ENCODE results near the gene TGM2. TPM values are rescaled to one million over a fixed set of nuclear protein-coding genes. Genes with fewer than 3 reads are reported as not detected.

TGM2 gene
- total and polyA plus RNA-seq, 9 of the 15 experiments (the other 6 are each of a cell fraction or from before 2014, with no cell fraction given): 5.5 to 78.5 (median 37.6) TPM

- CTCF ChIA-PET (ENCODE audit: low intra/inter-chr PET ratio): interaction anchor here (1.0 kb wide), 1 partner anchor 59 kb away, joined by 3 read pairs; no protein-coding TSS in a partner anchor
- TF ChIP-seq KDM1A (IDR thresholded peaks at IDR 0.05) (peak; percentile 88 to 92), SRSF3 (IDR thresholded peaks at IDR 0.05; ENCODE audit: insufficient read depth, low read length) (no peak), ZNF184 (CRISPR knock-in tag; IDR thresholded peaks at IDR 0.05) (no peak), LEF1 (IDR thresholded peaks at IDR 0.05) (no peak), HNRNPUL1 (IDR thresholded peaks at IDR 0.05; ENCODE audit: low read length) (no peak), ZNF140 (CRISPR knock-in tag; IDR thresholded peaks at IDR 0.05) (no peak), TEAD1 (CRISPR knock-in tag; IDR thresholded peaks at IDR 0.05) (no peak), CHD4 (IDR thresholded peaks at IDR 0.05; ENCODE audit: insufficient read depth, insufficient replicate concordance, low read depth, low read length, poor library complexity, severe bottlenecking) (peak; percentile 79)
- TF ChIP-seq, protein P1, sequence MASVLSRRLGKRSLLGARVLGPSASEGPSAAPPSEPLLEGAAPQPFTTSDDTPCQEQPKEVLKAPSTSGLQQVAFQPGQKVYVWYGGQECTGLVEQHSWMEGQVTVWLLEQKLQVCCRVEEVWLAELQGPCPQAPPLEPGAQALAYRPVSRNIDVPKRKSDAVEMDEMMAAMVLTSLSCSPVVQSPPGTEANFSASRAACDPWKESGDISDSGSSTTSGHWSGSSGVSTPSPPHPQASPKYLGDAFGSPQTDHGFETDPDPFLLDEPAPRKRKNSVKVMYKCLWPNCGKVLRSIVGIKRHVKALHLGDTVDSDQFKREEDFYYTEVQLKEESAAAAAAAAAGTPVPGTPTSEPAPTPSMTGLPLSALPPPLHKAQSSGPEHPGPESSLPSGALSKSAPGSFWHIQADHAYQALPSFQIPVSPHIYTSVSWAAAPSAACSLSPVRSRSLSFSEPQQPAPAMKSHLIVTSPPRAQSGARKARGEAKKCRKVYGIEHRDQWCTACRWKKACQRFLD (CRISPR knock-in tag; IDR thresholded peaks at IDR 0.05): no peak
- TF ChIP-seq, protein P2, sequence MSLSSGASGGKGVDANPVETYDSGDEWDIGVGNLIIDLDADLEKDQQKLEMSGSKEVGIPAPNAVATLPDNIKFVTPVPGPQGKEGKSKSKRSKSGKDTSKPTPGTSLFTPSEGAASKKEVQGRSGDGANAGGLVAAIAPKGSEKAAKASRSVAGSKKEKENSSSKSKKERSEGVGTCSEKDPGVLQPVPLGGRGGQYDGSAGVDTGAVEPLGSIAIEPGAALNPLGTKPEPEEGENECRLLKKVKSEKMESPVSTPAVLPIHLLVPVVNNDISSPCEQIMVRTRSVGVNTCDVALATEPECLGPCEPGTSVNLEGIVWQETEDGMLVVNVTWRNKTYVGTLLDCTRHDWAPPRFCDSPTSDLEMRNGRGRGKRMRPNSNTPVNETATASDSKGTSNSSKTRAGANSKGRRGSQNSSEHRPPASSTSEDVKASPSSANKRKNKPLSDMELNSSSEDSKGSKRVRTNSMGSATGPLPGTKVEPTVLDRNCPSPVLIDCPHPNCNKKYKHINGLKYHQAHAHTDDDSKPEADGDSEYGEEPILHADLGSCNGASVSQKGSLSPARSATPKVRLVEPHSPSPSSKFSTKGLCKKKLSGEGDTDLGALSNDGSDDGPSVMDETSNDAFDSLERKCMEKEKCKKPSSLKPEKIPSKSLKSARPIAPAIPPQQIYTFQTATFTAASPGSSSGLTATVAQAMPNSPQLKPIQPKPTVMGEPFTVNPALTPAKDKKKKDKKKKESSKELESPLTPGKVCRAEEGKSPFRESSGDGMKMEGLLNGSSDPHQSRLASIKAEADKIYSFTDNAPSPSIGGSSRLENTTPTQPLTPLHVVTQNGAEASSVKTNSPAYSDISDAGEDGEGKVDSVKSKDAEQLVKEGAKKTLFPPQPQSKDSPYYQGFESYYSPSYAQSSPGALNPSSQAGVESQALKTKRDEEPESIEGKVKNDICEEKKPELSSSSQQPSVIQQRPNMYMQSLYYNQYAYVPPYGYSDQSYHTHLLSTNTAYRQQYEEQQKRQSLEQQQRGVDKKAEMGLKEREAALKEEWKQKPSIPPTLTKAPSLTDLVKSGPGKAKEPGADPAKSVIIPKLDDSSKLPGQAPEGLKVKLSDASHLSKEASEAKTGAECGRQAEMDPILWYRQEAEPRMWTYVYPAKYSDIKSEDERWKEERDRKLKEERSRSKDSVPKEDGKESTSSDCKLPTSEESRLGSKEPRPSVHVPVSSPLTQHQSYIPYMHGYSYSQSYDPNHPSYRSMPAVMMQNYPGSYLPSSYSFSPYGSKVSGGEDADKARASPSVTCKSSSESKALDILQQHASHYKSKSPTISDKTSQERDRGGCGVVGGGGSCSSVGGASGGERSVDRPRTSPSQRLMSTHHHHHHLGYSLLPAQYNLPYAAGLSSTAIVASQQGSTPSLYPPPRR (CRISPR knock-in tag; IDR thresholded peaks at IDR 0.05; ENCODE audit: borderline replicate concordance): no peak
- TF ChIP-seq, protein P3, sequence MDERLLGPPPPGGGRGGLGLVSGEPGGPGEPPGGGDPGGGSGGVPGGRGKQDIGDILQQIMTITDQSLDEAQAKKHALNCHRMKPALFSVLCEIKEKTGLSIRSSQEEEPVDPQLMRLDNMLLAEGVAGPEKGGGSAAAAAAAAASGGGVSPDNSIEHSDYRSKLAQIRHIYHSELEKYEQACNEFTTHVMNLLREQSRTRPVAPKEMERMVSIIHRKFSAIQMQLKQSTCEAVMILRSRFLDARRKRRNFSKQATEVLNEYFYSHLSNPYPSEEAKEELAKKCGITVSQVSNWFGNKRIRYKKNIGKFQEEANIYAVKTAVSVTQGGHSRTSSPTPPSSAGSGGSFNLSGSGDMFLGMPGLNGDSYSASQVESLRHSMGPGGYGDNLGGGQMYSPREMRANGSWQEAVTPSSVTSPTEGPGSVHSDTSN (CRISPR knock-in tag; IDR thresholded peaks at IDR 0.05; ENCODE audit: low read depth): no peak
- TF ChIP-seq, protein P3 (tag; conservative IDR thresholded peaks at IDR 0.05; ENCODE audit: low read depth): 0 out of 2 replicates have a peak, but pooled peaks have one; percentile 6
Observed at GRCh38 chr20:38171675-38172043, 6.6 kb upstream of the TGM2 start.

More at GRCh38 chr20:38171675-38172043, 6.6 kb upstream of the TGM2 start:
- no peak overlapping the region for H3K4me3 ChIP-seq
- POLR2A ChIA-PET: interaction anchor here (0.7 to 1.4 kb wide), 4 partner anchors 12 to 590 kb away, joined by 3 to 4 read pairs (median 3); no protein-coding TSS in a partner anchor
- H3K9me1 ChIP-seq (ENCODE audit: control insufficient read depth, insufficient read depth, low read length): no peaks in the 10 kb centered on the region
- no peak overlapping the region for H3K9ac ChIP-seq (ENCODE audit: insufficient read depth in 1 of 2, low read depth in 2 of 2, low read length in 2 of 2)
- H3K79me2 ChIP-seq (ENCODE audit: control insufficient read depth, insufficient read depth, low read length): no peaks in the 10 kb centered on the region
- H3K4me2 ChIP-seq (ENCODE audit: insufficient read depth, low read length): no peak overlapping the region
- no peak overlapping the region for H3K27ac ChIP-seq (ENCODE audit: extremely low read depth, low read depth, low read length)
- H3K9me3 ChIP-seq (replicated peaks; ENCODE audit: control insufficient read depth, insufficient read depth, low read depth, low read length): no peaks in the 10 kb centered on the region
- H4K20me1 ChIP-seq (replicated peaks; ENCODE audit: control insufficient read depth, insufficient read depth, low read length): no peaks in the 10 kb centered on the region
- intact Hi-C loops (cut with micrococcal nuclease): loop anchor here (2.0 kb wide), 1 partner anchor 49 kb away; no protein-coding TSS in a partner anchor
- no peaks in the 10 kb centered on the region for H3K36me3 ChIP-seq (ENCODE audit: control insufficient read depth, insufficient read depth, low read length)
- no peak overlapping the region for H2AFZ ChIP-seq (ENCODE audit: low read depth, low read length)
- BruUV-seq (replicated peaks): no TSS peak
- H3K4me1 ChIP-seq (replicated peaks in 1 of 2; ENCODE audit: control insufficient read depth in 2 of 2, insufficient read depth in 2 of 2, low read length in 2 of 2): peaks cover 9 to 12% of the 10 kb centered on the region in 2 experiments; a peak in 2 of 5 replicates
- DNase-seq (ENCODE audit: extremely low read depth in 1 of 4, low spot score in 3 of 4) (no peak), ATAC-seq (no peak), FAIRE-seq (peak; percentile 35)
- 12% methylated on average over 4 of the region's 4 CpGs for WGBS (ENCODE audit: insufficient coverage, low coverage, missing lambda C conversion rate)
- in situ Hi-C loops (cut with MboI): no loop called here
- H3K27me3 ChIP-seq (ENCODE audit: control insufficient read depth in 2 of 2, insufficient read depth in 2 of 2, low read length in 2 of 2): no peaks in the 10 kb centered on the region; a peak in 1 of 5 replicates
